Measurements from ENCODE around the gene CPNE4.
A peak's percentile ranks its signal among the peaks of the same experiment; 100 is the strongest.

CPNE4 gene

GRCh38 chr3:131485119-131485518 lies 549.7 kb downstream of the CPNE4 start:
- peak; percentile 15 for DNase-seq (ENCODE audit: low read depth)
- no peak for TF ChIP-seq CTCF (IDR thresholded peaks at IDR 0.05; ENCODE audit: low read depth, low read length, missing control alignments)
- in situ Hi-C loops (cut with HindIII; ENCODE audit: low sequenced_read_pairs): no loop called here
- no peak overlapping the region for H3K4me3 ChIP-seq (ENCODE audit: low read depth, low read length)

GRCh38 chr3:131484496-131485111 lies 550.2 kb downstream of the CPNE4 start:
- in situ Hi-C loops (cut with HindIII; ENCODE audit: low sequenced_read_pairs): no loop called here
- no peak for DNase-seq (ENCODE audit: low read depth)

More at GRCh38 chr3:131484496-131485111, 550.2 kb downstream of the CPNE4 start:
- H3K4me3 ChIP-seq (ENCODE audit: low read depth, low read length): no peak overlapping the region
- TF ChIP-seq CTCF (IDR thresholded peaks at IDR 0.05; ENCODE audit: low read depth, low read length, missing control alignments): no peak
